ENCODE results near the gene WDR17. TPM values are rescaled to one million over a fixed set of nuclear protein-coding genes. Genes with fewer than 3 reads are reported as not detected.

WDR17 gene
- total RNA-seq, 1 donor = 0.36 TPM

DNA sequence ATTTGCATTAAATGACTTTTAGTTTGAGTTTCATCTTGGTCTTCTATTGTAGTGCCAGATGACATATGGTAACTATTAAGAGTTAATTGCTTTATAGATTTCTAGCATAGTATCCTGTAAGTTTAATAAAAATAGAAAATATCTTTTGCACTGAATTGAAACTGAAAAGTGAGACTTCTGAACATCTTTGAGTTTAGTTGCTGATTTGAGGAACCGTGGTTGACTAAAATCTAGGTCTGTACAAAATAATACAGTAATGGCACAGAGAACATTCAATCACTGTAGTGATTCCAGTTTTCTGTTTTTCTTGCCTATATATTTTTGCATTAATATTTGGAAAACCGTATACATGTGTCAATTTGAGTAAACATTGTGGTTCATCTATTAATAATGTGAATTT lies 69.0 kb downstream of the WDR17 start:
- TF ChIP-seq CTCF (IDR thresholded peaks at IDR 0.05; ENCODE audit: extremely low read depth, low read depth, low read length) = no peak
- Histone ChIP-seq H3K4me1 (ENCODE audit: insufficient read depth, low read length) (no peaks in the 10 kb centered on the region), H3K4me2 (ENCODE audit: insufficient read depth, low read length) (no peak overlapping the region), H3K36me3 (ENCODE audit: insufficient read depth, low read length) (no peaks in the 10 kb centered on the region), H4K20me1 (ENCODE audit: insufficient read depth, low read length) (no peaks in the 10 kb centered on the region), H3K4me3 (ENCODE audit: insufficient read depth, low read length) (no peak overlapping the region), H3K27ac (ENCODE audit: low read depth, low read length) (no peak overlapping the region), H3K79me2 (ENCODE audit: insufficient read depth, low read length) (no peaks in the 10 kb centered on the region), H3K9me3 (ENCODE audit: low read depth, low read length) (no peaks in the 10 kb centered on the region), H3K27me3 (ENCODE audit: insufficient read depth, low read length) (no peaks in the 10 kb centered on the region), H2AFZ (ENCODE audit: low read length) (no peak overlapping the region)
- no peak for DNase-seq (ENCODE audit: insufficient read length, low spot score, missing footprints)

- H3K27ac ChIP-seq (ENCODE audit: low read depth, low read length) = no peak overlapping the region
- H3K9me3 ChIP-seq (ENCODE audit: low read depth, low read length) = no peaks in the 10 kb centered on the region
- no peak overlapping the region for H2AFZ ChIP-seq (ENCODE audit: low read length)
- H3K27me3 ChIP-seq (ENCODE audit: insufficient read depth, low read length) = no peaks in the 10 kb centered on the region
- no peaks in the 10 kb centered on the region for H3K36me3 ChIP-seq (ENCODE audit: insufficient read depth, low read length)
- no peaks in the 10 kb centered on the region for H3K4me1 ChIP-seq (ENCODE audit: insufficient read depth, low read length)
- H3K4me3 ChIP-seq (ENCODE audit: insufficient read depth, low read length) = no peak overlapping the region
- H3K79me2 ChIP-seq (ENCODE audit: insufficient read depth, low read length) = no peaks in the 10 kb centered on the region
- H4K20me1 ChIP-seq (ENCODE audit: insufficient read depth, low read length) = no peaks in the 10 kb centered on the region
- no peak overlapping the region for H3K4me2 ChIP-seq (ENCODE audit: insufficient read depth, low read length)
- no peak for TF ChIP-seq CTCF (IDR thresholded peaks at IDR 0.05; ENCODE audit: extremely low read depth, low read depth, low read length)
- DNase-seq (ENCODE audit: insufficient read length, low spot score, missing footprints) = peak; percentile 21
These were observed 72.0 kb downstream of the WDR17 start for GRCh38 chr4:176137631-176138030.

DNA sequence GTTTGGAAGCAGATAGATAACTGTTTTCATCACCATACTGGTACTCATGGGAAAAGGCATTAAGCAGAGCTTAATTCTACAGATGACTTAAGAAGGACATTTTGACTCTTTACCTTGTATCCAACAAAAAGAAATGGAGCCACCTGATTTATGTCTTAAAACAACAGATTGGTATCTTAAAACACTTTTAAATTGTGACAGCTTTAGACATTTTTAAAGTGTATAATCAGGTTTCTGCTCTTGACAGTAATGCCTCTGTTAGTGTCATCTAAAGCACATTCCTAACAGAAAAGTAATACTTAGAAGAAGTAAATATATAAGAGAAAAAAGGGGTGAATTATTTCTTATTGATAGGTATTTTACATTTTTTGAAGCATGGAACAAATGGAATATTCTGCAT lies 73.9 kb downstream of the WDR17 start:
- no peak for TF ChIP-seq CTCF (IDR thresholded peaks at IDR 0.05; ENCODE audit: extremely low read depth, low read depth, low read length)
- no peaks in the 10 kb centered on the region for H3K4me1 ChIP-seq (ENCODE audit: insufficient read depth, low read length)
- no peak overlapping the region for H3K4me2 ChIP-seq (ENCODE audit: insufficient read depth, low read length)
- H3K27me3 ChIP-seq (ENCODE audit: insufficient read depth, low read length) = no peaks in the 10 kb centered on the region
- DNase-seq (ENCODE audit: insufficient read length, low spot score, missing footprints) = no peak
- H3K27ac ChIP-seq (ENCODE audit: low read depth, low read length) = no peak overlapping the region
- no peaks in the 10 kb centered on the region for H3K79me2 ChIP-seq (ENCODE audit: insufficient read depth, low read length)
- no peaks in the 10 kb centered on the region for H3K9me3 ChIP-seq (ENCODE audit: low read depth, low read length)
- H4K20me1 ChIP-seq (ENCODE audit: insufficient read depth, low read length) = no peaks in the 10 kb centered on the region
- H3K4me3 ChIP-seq (ENCODE audit: insufficient read depth, low read length) = no peak overlapping the region
- H3K36me3 ChIP-seq (ENCODE audit: insufficient read depth, low read length) = no peaks in the 10 kb centered on the region
- no peak overlapping the region for H2AFZ ChIP-seq (ENCODE audit: low read length)

GRCh38 chr4:176142253-176142652 lies 76.6 kb downstream of the WDR17 start:
- Histone ChIP-seq H3K36me3 (ENCODE audit: insufficient read depth, low read length) (no peaks in the 10 kb centered on the region), H3K9me3 (ENCODE audit: low read depth, low read length) (no peaks in the 10 kb centered on the region), H3K4me1 (ENCODE audit: insufficient read depth, low read length) (no peaks in the 10 kb centered on the region), H3K27me3 (ENCODE audit: insufficient read depth, low read length) (no peaks in the 10 kb centered on the region), H2AFZ (ENCODE audit: low read length) (no peak overlapping the region), H3K27ac (ENCODE audit: low read depth, low read length) (no peak overlapping the region), H3K79me2 (ENCODE audit: insufficient read depth, low read length) (no peaks in the 10 kb centered on the region), H4K20me1 (ENCODE audit: insufficient read depth, low read length) (no peaks in the 10 kb centered on the region), H3K4me2 (ENCODE audit: insufficient read depth, low read length) (no peak overlapping the region), H3K4me3 (ENCODE audit: insufficient read depth, low read length) (no peak overlapping the region)
- no peak for TF ChIP-seq CTCF (IDR thresholded peaks at IDR 0.05; ENCODE audit: extremely low read depth, low read depth, low read length)
- no peak for DNase-seq (ENCODE audit: insufficient read length, low spot score, missing footprints)

Data from osteoblast (primary cell).